ENCODE data around the gene CAD. TPM values are rescaled to one million over a fixed set of nuclear protein-coding genes. Genes with fewer than 3 reads are reported as not detected.

The CAD gene
- total and polyA plus RNA-seq, 9 donors = 11.9 to 53.9 (median 31.1) TPM

DNA sequence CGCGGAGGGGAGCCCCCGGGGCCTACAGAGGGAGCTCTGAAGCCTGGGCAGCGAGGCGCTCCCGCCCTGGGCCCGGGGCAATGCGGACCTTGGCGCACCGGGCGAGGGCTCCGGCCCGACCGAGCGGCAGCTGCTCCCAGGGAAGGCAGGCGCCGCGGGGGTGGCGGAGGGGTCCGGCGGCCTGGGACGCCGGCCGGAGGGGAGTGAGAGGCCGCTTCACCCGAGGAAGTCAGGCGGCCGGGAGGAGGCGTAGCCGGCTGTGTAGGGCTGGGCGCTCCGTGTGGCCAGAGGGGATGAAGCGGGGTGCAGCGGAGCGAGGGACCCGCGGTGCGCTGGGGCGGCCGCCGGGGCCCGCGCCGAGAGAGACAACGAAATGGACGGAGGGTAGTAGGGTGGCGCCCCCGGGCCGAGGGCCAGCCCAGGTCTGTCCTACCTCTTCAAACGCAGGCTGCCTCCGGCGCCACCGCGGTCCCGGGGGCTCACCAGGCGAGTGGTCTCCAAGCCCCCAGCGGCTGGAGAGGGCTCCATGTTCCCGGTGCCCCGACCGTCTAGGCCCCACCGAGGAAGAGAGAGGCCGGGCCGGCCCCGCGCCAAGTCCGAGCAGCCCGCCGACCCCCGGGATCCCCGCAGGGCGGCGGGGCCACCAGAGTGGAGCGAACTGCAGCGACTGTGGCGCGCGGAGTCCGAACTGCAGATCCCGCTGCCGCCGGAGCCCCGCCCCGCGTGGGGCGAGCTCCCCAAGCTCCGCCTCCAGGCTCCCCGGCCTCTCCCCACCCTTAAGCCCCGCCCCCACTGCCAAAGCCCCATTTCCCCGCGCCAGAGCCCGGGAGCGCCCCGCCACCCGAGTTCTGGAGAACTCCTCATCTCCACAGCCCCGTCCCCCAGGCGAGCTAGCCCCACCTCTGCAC is 45.5 kb downstream of the CAD start, which contains the start of gene SLC30A3:
Gene SLC30A3, minus strand, starts transcription at position 669 of the 908 bp plus-strand sequence. Its CDS starts 141 bp downstream, at position 528.
- Histone ChIP-seq H3K4me1 (ENCODE audit: insufficient read depth) (peaks cover 9% of the 10 kb centered on the region), H3K27me3 (no peaks in the 10 kb centered on the region), H3K36me3 (no peaks in the 10 kb centered on the region), H3K9me3 (no peaks in the 10 kb centered on the region), H3K4me3 (peak within 1 kb of the TSS; percentile 29), H3K27ac (no peak within 1 kb of the TSS)
- intact Hi-C loops (cut with DNase I) = no loop called here
- WGBS, 3 donors = 0 to 1% (median 1%) methylated on average over 25 to 96 of the region's 96 CpGs
- peak; percentile 37 to 72 (median 59) for DNase-seq
- TF ChIP-seq, protein P1, sequence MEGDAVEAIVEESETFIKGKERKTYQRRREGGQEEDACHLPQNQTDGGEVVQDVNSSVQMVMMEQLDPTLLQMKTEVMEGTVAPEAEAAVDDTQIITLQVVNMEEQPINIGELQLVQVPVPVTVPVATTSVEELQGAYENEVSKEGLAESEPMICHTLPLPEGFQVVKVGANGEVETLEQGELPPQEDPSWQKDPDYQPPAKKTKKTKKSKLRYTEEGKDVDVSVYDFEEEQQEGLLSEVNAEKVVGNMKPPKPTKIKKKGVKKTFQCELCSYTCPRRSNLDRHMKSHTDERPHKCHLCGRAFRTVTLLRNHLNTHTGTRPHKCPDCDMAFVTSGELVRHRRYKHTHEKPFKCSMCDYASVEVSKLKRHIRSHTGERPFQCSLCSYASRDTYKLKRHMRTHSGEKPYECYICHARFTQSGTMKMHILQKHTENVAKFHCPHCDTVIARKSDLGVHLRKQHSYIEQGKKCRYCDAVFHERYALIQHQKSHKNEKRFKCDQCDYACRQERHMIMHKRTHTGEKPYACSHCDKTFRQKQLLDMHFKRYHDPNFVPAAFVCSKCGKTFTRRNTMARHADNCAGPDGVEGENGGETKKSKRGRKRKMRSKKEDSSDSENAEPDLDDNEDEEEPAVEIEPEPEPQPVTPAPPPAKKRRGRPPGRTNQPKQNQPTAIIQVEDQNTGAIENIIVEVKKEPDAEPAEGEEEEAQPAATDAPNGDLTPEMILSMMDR (IDR thresholded peaks at IDR 0.05) = no peak
- TF ChIP-seq POLR2A (IDR thresholded peaks at IDR 0.05) (no peak), EP300 (IDR thresholded peaks at IDR 0.05) (no peak)

DNA sequence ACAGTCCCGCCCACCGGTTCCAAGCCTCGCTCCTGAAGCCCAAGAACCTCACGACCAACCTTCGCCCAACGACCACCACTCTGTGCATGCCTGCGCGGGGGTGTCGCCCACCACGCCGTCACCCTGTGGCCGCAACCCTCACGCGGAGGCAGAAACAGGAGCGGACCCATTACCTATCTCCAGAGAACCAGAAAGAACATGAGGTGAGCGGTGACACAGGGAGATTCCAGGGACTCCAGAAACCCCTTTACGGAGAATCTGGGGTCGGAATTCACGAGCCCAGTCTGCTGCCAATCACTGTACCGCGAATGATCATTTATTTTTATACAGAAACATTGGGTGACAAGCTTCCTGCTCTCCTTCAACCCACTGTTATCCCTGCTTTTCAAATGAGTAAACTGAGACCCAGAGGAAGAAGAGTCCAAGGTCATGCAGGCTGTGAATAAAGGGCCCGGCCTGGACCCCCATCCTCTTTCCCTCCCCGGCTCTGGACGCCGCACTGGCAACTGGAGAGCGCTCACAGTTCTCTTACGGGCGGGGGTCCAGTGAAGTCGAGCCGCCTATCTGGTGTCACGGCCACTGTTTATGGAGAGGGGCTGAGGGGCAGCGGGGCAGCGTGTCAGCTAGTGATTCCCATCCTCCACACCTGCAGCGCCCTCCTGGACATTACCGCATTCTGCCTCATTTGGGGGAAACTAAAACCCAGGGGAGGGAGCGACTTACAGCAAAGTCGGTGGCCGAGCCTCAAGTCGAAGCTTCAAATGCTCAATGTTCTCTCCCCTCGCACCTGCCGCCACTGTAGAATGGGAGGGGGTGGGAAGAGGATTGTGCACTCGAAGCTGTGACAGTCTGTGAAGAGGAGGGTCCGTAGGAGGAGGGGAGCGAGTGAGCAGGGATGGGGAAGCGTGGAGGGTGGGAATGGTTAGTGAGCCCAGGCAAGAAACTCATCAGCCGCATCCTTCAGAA is 46.4 kb downstream of the CAD start:
- H3K27ac ChIP-seq = no peak overlapping the region
- no peaks in the 10 kb centered on the region for H3K36me3 ChIP-seq
- WGBS, 3 donors = 1 to 2% (median 2%) methylated on average over 46 of the region's 46 CpGs
- intact Hi-C loops (cut with DNase I) = no loop called here
- peaks cover 9% of the 10 kb centered on the region for H3K4me1 ChIP-seq (ENCODE audit: insufficient read depth)
- H3K9me3 ChIP-seq = no peaks in the 10 kb centered on the region
- H3K27me3 ChIP-seq = no peaks in the 10 kb centered on the region
- peak overlapping the region; percentile 29 for H3K4me3 ChIP-seq
- no peak for DNase-seq
- TF ChIP-seq EP300 (IDR thresholded peaks at IDR 0.05) (no peak), POLR2A (IDR thresholded peaks at IDR 0.05) (no peak)
- TF ChIP-seq, protein P1 (IDR thresholded peaks at IDR 0.05) = no peak

DNA sequence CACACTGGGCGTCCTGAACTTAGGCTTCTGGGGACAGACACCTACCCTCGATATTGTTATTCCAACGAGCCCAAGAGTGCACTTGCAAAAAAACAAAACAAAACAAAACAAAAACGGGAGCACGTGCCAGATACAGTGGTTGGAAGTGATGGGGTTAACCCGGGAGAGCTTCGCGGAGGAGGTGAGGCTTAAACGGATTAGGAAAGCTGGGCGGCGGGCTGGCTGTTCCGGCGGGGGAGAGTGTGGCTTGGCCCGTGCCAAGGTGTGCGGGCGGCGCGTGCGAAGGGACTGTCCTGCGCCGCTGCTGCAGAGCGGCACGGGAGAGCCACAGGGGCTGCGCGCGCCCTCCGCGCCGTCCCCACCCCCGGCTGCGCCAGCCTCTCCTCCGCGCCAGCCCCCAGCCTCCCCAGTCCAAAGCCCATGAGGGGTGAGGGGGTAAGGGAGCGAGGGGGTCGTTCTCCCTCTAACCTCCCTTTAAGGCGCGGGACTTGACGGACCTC is 47.1 kb downstream of the CAD start:
- H3K27me3 ChIP-seq = no peaks in the 10 kb centered on the region
- WGBS, 3 donors = 1 to 2% (median 1%) methylated on average over 30 to 38 of the region's 38 CpGs
- intact Hi-C loops (cut with DNase I) = no loop called here

More for the DNA sequence above, 47.1 kb downstream of the CAD start:
- no peaks in the 10 kb centered on the region for H3K36me3 ChIP-seq
- H3K4me1 ChIP-seq (ENCODE audit: insufficient read depth) = peaks cover 9% of the 10 kb centered on the region
- H3K9me3 ChIP-seq = no peaks in the 10 kb centered on the region
- H3K4me3 ChIP-seq = no peak overlapping the region
- no peak overlapping the region for H3K27ac ChIP-seq
- no peak for DNase-seq
- TF ChIP-seq POLR2A (IDR thresholded peaks at IDR 0.05) = no peak
- TF ChIP-seq EP300 (IDR thresholded peaks at IDR 0.05) = no peak
- TF ChIP-seq, protein P1 (IDR thresholded peaks at IDR 0.05) = no peak

Measured in ovary (tissue), 9 donors.